Superior temporal gyrus (tissue), 1 donor: ENCODE data around the gene TMEM132D.
A peak's percentile ranks its signal among the peaks of the same experiment; 100 is the strongest.
"Not testable (repeated sequence)": the region's sequence is repeated elsewhere in the genome, so short reads cannot be mapped to it uniquely, and the experiment has no call there.

Source experiments
- DNase-seq: peaks from one replicate; pipeline ENCODE4 v3.0.0-alpha.2; 2016; ENCODE audit errors: extremely low spot score

TMEM132D gene

GRCh38 chr12:129903956-129904829, at the start of gene TMEM132D:
TSS of gene TMEM132D (minus strand) at chr12:129904025.
- DNase-seq, result no peak

DNA sequence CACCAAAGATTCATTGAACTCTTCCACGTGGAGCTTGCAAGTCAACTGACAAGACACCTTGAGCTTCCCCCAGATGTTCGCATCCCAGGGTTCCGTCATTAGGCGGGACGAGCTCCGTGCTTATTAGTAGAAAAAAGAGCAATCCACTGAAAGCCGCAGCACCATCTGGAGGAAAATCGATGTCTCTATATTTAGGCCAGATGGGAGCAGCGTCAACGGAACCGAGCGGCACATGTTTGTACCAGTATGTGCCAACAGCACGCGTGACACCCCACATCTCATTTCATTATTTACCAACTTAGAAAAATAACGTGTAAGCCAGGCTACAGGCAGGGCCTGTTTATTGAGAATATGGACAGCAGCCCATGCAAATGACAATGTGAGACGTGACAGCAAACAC, 45.8 kb upstream of the TMEM132D start:
- DNase-seq, result no peak

- DNase-seq, result no peak
These were observed 37.8 kb upstream of the TMEM132D start for GRCh38 chr12:129941618-129942017.

DNA sequence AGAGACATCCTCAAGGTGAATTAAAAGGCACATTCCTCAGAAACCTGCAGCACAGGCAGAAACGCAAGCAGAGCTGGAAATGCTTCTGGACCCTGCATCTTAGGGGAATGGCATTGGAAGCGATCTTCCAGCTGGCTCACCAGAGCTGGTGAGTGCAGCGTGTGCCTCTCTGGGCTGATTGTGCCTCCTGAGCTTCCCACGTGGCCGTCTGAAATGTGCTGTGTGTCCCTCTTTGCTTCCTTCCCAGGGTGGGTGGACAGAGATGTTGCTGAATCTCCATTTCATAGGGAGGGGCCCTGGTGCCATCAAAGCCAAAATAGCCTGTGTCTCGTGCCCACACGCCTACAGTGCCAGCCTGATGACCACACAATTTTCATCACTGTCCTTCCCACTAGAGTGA, 34.3 kb upstream of the TMEM132D start:
- DNase-seq, result no peak

- DNase-seq, result no peak
These were observed 33.6 kb upstream of the TMEM132D start for GRCh38 chr12:129937426-129937825.

- no peak for DNase-seq
These were observed 24.8 kb upstream of the TMEM132D start for GRCh38 chr12:129928643-129929042.

GRCh38 chr12:129927316-129927900, 23.6 kb upstream of the TMEM132D start:
- no peak for DNase-seq

- DNase-seq, result peak; percentile 92
These were observed 7.7 kb upstream of the TMEM132D start for GRCh38 chr12:129911428-129912049.

- DNase-seq, result no peak
These were observed 5.5 kb upstream of the TMEM132D start for GRCh38 chr12:129909051-129910020.

DNA sequence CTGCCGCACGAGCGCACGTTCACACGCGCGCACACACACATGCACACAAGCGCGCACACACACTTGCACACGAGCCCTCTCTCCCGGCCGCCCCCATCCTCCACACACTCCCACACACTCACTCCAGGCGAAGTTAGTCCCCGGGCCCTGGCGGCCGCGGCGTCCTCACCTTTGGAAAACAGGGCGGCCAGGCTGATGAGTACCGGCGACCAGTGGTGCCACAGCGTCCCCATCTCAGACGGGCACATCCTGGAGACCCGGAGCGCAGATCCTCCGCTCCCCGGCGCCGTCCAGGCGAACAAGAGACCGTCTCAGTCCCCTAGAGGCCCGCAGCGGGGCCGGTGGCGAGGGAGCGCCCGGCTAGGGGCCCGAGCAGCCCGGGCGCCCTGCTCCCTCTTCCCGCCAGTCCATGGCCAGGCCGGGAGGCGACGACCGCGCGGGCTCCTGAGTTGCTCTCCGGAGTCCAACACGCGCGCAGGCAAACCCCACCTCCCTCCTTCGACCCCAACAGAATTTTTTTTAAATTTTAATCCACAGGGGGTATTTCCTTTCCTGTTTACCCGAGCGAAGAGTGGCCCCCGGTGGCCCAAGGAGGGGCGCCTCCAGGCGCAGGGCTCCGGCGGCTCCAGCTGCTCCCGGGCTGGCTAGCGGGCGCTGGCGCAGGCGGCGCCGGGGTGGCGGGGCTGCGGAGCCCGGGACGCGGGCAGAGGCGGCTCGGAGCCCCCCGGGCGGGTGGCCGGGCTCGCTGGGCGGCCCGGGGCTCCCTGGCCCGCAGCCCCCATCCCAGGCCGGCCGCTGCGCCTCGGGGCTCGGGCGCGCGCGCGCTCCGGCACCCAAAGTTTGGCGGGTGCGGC, 506 bp downstream of the TMEM132D start:
- DNase-seq, result no peak

DNA sequence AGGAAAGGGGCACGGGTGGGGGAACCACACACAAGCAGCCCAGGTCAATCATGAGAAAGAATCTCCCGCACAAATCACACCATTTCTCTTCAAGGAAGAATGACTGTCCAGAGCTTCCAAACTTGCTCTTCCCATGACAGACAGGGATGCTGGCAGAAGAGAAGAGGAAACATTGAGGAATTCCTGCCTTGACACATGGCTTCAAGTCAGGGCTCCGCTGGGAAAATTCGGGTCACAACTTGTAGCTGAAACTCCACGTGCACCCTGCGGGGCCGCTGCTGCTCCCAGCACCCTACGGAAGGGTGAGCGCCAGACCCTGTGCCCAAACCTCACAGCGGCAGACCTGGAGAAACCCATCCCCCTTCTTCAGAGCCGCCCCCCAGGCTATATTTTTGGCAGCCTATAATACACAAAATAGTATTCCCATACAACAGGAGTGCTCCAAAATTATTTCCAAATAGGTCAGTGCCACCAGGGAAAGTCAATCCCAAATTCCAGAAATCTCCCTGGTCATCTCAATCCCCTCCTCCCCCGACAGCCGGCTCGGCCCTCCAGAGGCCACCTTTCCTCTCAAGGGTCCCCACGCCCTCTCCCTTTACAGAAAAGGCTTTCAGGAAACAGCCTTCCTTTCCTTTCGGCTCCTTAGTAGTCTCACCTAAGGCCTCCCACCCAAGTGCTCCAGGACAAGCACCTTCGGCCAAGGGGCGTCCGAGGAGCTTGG, 1.3 kb downstream of the TMEM132D start:
- DNase-seq, result no peak

GRCh38 chr12:129901254-129901653, 2.6 kb downstream of the TMEM132D start:
- peak; percentile 38 for DNase-seq

DNA sequence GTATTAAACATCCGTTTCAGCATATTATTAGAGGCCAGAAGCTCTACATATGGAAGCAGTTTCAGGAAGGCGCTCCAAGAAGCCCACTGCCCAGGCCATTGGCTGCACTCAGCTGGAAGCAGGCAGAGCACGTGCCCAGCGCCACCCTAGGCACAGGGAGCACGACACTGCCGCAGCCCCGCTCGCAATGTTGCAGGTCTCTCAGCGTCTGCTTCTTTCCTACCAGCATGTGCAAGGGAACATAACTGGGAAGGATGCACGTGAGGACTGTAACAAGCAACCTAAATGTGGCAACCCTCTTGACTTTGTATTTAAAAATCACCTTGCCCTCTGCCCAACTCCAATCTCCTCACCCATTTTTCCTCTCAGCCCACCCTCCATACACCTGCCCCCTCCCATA, 3.5 kb downstream of the TMEM132D start:
- DNase-seq, result no peak

GRCh38 chr12:129899045-129899444, 4.8 kb downstream of the TMEM132D start:
- DNase-seq, result not testable (repeated sequence)

GRCh38 chr12:129893691-129894090, 10.1 kb downstream of the TMEM132D start:
- DNase-seq, result no peak

DNA sequence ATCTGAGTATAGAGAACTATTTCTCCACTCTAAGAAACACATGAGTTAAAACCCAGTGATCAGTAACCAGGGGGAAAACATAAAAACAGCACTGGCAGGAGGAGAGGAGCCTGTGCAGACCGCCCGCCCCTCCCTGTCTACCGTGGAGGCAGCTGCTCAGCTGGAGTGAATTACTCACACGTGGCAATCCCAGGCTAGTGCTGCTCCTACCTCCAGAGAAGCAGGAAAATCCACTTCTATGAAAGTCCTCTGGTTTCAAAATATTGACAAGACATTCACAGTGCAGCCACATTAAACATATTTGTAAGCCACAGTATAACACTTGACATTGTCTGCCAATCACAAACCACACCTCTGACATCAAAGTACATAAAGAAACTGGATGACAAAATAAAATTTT, 16.7 kb downstream of the TMEM132D start:
- DNase-seq, result no peak

DNA sequence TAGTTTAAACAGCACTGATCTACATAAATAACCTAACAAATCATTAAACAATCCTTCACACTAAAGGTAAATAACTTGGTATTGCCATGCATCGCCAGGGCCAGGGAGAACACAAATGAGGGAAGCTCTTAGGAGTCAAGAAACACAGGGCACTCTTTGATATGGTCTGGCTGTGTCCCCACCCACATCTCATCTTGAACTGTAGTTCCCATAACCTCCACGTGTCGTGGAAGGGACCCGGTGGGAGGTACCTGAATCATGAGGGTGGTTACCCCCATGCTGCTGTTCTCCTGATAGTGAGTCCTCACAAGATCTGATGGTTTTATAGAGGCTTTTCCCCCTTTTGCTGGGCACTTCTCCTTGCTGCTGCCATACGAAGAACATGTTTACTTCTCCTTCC, 17.3 kb downstream of the TMEM132D start:
- DNase-seq, result no peak

GRCh38 chr12:129885287-129885686, 18.5 kb downstream of the TMEM132D start:
- DNase-seq, result no peak

DNA sequence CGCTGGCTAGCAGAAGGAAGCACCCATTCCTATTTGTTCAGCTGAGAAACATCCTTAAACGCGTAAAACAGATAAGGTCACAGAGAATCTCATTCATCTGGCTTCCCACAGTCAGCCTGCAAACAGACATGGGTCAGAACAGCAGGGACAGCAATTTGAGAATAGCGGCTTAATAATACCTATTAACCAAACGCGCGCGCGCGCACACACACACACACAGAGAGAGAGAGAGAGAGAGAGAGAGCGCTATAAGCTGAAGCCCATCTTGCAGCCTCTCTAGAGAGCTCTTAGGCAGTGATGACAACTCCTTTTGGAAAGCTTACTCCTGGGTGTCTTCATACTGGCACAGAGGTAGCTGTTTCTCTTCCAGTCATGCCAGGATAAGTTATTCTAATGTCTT, 26.4 kb downstream of the TMEM132D start:
- no peak for DNase-seq

DNA sequence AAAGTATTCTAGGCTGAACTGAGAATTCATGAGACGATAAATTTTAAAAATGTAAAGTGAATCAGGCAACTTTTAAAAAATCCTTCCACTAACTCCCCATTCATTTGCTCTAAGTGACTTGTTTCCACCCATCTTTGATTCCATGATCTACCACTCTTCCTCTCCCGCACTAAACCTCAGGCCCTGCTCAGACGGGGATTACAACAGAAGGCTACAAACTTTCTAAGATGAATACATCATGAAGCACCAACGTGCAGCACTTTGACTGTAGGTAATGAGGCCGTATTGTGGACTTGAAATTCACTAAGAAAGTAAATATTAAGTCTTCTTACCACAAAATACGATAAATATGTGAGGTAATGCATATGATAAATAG, 30.0 kb downstream of the TMEM132D start:
- no peak for DNase-seq
